HG03280 (cell line): ENCODE results near the gene PRKAR1B.

Experiments used
- ATAC-seq: cut with Tn5 transposase; IDR thresholded peaks from one replicate; pipeline ENCODE4 v1.9.1; 2021; ENCODE audit warnings: mild to moderate bottlenecking, moderate library complexity; ENCODE audit not compliant: unreplicated experiment

Gene PRKAR1B

DNA sequence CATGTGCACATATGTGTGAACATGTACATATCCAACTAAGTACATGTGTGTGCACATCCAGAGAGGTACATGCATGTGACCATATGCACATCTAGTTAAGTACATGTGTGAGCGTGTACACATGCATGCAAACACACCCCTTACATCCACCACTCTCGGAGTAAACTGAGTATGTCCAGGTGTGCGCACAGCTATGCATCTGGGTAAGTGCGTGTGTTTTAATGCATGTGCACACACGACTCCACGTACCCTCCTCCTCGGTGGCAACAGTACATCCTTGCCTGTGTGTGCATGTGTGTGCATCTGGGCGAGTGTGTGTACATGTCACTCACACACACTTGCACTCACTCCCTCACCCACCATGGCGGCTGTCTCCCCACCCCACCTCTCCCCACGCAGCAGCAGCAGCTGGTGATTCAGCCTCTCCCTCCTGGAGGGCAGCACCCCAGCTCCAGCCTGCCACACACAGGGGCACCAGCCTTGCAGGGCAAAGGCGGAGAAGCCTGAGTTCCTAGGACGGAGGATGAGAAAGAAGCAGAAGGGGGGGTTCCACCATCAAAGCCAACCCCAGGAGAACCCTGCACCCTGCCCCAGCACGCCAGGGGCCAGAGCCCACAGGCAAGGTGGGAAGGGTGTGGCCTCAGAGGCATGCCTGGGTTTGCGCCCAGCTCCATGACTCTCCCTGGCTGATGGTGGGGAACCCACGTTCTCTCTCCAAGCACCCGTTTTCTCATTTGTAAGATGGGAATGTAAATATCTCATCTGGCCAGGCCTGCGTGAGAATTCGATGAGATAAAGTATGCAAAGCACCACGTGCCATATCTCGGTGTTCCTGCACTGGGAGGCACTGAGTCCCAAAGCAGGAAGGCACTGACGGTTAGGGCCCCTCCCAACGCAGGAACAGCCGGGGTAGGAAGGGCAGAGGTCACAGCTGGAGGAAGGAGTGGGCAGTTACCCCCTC is 28.3 kb downstream of the PRKAR1B start:
- ATAC-seq: no peak

DNA sequence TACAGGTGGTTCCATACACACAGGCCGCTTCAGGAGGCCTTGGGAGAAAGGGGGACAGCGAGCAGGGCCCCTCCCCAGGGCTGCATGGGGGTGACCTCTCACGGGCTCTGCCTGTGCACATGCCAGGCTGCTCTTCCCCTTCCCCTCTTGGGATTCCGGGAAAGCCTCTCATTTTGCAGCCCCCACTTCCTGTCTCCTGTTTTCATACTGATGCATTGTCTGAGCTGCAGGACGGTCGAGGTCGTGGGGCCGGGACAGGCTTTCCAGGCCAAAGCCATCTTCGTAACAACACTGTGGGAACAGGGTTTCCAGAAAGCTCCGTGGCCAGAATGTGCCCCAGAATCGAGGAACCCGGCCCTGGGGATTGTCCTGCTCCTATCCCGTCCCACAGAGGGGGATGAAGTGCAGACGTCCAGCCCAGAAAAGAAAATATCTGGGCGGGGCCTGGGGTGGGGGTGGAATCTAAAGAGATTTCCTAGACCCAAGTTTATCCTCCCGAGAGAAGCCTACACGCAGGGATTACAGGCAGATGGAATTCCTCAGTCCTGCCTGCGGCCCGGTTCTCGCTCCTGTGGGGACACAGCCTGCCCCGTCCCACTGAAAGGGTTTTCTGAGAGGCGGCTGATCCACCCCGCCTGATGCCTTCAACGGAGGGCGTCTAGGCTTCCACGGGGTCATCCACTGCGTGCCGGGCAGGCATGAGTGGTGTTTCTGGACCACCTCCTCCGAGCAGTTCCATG is 30.1 kb downstream of the PRKAR1B start:
- no peak for ATAC-seq

DNA sequence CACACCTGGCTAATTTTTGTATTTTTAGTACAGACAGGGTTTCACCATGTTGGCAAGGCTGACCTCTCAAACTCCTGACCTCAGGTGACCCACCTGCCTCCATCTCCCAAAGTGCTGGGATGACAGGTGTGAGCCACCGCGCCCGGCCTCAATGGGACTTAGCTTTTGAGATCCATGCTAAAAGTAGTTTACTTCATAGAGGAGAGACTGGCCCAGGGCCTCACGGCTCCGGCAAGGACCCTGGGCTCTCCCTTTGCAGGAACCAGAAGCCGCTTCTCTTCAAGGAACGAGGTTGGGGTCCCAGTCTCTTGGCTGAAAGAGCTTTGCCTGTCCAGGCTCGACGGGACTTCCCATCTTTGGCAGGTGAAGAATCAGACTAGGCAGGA is 30.7 kb downstream of the PRKAR1B start:
- ATAC-seq: no peak

DNA sequence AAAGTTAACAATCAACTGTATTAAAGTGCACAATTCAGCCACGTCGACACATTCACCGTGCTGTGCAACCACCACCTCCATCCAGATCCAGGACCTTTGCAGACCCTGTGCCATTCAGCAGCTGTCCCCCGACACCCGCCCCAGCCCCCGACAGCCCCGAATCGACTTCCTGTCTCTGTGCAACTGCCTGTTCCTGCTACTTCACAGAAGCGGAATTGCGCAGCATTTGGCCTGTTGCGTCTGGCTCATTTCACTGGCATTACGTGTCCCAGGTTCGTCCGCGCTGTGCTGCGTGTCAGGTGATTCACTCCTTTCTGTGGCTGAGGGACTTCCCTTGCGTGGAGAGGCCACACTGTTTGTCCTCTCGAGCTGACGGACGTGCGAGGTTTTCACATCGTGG is 33.8 kb downstream of the PRKAR1B start:
- ATAC-seq: no peak

DNA sequence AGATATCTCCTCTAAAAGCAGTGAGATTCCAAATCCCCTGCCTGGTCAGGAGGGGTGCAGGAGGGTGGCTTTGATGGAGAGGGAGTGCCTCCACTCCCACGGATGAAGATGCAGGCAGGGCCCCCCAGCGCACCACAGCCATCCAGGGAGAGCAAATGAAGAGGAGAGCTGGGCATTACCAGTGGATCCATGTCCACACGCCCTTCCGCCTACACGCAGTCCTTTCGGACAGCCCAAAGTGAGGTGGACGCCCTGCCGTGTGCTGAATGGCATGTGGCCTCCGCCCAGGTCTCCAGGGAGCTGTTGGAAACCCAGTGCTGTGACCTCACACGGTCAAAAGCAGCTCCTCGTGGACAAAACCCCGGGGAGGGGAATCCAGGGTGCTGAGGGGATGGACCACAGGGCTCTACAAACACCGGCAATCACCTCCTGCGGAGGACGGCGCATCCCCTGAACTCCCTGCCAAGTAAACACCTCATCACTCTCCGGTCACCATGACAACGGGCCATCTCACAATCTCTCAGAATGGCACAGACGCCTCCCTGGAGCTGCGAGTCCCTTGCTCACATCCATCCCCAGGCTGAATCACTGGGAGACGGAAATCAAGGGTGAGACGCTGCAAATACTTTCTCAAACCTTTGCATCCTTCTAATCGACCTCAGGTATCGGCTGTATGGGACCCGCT is 35.6 kb downstream of the PRKAR1B start:
- no peak for ATAC-seq

DNA sequence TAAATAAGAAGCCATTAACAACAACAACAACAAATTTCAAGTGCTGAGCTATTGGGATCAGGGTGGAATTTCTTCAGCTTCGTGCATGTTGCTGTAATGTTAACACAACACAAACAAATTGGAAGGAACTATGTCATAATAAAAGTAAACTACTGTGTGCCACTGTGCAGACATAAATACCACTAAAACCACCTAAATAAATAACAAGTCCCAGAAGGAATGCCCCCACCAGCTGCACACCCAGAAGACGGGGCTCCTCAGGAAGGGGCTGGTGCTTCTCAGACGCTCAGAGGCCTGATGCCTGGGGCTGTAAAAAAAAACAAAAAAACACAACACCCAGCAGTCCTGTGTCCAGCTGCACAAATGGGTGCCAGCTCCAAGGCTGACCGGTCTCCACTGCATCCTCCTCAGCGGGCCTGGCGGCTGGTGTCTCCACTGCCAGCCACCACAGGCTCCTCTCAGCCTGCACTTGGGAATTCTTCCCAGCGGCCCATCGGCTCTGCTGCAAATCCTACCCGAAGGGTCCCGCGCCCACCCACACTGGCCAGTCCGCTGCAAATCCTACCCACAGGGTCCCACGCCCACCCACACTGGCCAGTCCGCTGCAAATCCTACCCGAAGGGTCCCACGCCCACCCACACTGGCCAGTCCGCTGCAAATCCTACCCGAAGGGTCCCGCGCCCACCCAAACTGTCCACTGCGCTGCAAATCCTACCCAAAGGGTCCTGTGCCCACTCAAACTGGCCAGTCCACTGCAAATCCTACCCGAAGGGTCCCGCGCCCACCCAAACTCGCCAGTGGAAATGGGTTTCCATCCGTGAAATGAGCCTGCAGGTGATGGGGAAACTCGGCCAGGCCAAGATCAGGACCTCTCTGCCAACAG is 36.4 kb downstream of the PRKAR1B start:
- ATAC-seq: no peak

DNA sequence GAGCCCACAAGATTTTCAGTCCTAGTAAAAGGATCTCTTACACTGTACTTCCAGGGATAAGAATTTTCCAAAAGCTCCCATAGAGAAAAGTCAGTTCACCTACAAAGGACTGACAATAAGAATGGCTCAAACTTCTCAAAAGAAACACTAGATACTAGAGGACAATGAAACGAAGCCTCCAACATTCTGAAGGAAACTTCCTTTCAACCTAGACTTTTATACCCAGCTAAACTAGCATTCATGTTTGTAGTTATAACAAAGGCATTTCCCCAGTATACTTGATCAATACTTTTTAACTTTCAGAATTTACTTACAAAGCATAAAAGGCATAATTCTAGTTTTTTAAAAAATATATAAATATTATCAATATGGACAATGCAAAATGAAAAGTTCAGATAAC is 41.5 kb downstream of the PRKAR1B start:
- no peak for ATAC-seq

DNA sequence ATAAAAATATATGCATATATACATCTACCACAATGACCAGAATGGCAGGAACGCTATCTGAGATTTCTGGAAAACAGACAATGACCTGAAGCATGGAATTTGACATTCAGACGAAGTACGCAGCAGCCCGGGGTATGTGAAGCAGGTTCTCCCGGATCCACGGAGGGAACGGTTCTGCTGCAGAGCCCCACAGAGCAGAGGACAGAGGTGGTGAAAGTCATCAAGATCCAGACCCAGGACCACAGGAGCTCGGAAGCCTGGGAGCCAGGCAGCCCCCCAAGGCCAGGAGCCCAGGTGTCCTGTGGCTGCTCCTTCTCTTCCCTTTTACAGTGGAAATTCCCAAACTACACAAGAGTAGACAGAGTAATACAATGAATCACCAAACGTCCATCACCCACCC is 42.7 kb downstream of the PRKAR1B start:
- no peak for ATAC-seq

DNA sequence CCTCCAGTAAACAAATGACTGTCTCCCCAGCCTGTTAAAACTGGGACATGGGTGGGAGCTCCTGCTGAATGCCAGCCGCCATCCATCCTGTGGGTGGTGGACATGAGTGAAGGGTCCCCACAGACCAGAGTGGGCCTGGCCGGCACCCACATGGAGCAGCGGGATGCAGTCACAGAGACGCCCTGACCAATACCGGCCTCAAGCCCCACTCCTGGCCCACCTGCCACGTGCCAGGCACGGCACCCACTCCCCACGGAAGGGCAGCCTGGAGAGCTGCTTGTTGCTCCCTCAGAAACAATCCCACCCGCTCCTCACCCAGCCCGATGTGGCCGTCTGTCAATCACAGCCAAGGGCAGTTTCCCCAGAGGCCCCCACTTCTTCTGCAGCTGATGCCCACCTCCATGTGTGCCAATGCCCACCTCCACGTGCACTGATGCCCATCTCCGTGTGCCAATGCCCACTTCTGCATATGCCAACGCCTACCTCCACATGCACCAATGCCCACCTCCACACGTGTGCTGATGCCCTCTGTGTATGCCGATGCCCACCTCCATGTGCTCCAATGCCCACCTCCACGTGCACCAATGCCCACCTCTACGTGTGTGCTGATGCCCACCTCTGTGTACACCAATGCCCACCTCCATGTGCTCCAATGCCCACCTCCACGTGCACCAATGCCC is 43.4 kb downstream of the PRKAR1B start:
- no peak for ATAC-seq

DNA sequence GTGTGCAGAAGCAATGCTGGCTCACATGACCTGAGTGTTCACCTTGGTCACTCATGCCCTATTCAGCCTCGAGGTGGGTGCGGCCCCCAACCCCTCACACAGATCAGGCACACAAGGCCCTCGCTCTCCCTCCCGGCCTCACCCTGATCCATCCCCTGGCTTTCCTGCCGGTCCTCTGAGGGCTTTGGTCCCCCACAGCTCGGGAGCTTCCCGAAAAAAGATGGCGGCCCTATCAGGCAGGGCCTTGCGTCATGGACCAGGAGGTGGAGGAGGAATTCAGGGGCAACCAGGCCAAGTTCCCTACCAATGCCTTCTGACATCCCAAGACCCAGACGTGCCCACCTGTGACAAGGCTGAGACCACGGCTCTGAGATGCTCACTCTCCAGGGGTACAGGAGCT is 44.3 kb downstream of the PRKAR1B start:
- ATAC-seq: no peak

DNA sequence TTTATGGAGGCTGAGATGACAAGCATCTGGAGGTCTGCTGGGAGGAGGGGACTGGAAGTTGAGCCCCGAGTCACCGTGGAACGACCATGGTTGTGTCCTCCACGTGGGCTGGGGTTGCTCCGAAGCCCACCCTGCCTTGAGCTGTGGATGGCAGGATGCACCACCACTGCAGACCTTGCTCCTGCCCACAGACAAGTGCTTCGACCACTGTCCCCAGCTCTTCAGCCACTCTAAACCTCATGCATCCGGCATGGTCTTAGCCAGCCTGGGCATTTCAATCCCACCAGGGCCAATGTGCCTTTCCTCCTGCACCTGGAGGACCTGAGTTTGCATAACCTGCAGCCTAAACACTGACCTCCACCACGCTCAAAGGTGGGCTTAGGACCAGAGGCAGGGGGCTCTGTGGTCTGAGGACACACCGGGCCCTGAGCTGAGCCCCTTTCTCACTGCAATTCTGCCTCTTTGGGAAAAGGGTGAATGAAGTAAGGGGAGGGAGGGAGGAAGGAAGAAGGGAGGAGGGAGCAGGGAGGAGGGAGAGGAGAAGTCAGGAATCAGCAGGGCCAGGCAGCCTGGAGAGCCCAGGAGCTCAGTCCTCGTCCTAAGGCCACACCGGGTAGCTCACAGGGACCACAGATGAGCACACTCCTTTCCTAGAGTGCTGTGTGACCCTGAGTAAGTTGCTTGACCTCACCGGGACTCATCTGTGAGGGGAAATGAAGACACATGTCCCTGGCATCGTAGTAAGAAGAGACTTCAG is 45.4 kb downstream of the PRKAR1B start:
- no peak for ATAC-seq

DNA sequence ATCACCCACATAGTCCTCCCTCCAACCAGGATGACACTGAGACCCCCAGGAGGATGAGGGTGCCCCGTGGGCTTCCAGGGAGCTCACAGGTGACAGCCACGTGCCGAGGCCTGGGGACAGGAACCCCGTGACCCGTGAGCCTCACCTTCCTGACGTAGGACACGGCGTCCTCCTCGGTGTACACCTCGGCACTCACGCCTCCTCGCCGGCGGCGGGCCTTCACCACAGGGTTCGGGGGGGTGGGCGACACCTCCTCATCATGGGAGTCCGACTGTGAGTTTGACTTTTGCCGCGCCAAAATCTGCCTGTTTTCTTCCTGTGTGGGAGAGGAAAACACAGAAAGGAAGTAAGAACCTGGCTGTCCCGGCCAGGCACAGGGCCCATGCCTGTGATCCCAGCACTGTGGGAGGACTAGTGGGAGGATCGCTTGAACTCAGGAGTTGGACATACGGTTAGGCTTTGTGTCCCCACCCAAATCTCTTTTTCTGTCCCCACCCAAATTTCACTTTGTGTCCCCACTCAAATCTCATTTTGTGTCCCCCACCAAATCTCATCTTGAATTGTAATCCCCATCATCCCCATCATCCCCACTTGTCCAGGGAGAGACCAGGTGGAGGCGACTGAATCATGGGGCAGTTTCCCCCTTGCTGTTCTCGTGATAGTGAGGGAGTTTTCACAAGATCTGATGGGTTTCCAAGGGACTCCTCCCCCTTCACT is 46.5 kb downstream of the PRKAR1B start:
- no peak for ATAC-seq

DNA sequence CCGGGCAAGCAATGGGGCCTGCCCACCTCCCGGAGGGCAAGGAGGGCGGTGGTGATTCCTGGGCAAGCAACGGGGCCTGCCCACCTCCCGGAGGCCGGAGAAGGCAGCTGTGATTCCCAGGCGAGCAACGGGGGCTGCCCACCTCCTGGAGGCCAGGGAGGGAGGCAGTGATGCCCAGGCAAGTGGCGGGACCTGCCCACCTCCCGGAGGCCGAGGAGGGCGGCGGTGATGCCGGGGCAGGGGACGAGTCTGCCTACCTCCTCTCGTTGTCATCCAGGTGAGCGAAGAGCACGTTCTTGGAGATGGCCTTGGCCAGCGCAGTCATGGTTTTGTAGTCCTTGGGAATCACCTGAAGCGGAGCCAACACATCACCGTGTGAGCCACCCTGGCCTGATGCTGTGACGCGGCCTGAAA is 50.1 kb downstream of the PRKAR1B start:
- ATAC-seq: no peak

DNA sequence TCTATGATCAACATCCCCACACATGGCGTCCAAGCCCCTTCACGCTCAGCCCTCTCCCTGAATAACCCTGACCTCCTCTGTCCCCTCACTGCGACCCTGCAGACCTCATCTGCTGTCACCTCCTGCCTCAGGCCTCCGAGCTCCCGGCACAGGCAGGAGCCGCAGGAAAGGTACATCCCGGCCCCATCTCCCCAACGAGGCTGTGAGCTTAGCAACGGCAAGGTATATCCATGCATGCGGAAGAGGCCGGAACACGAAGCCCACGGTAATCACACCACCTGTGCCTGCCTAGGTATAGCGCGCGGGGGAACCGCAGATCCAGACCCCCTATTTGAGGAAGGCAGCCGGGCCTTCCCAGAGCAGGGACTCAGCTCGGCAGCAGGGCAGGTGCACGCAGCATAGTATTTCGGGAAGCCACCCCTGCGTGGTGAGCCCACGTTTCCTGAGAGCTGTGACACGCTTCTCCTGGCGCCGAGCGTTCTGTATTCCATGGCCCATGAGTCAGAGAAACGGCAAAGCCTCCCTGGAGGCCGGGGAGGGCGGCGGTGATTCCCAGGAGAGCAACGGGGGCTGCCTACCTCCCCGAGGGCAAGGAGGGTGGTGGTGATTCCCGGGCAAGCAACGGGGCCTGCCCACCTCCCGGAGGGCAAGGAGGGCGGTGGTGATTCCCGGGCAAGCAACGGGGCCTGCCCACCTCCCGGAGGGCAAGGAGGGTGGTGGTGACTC is 50.7 kb downstream of the PRKAR1B start:
- ATAC-seq: no peak

DNA sequence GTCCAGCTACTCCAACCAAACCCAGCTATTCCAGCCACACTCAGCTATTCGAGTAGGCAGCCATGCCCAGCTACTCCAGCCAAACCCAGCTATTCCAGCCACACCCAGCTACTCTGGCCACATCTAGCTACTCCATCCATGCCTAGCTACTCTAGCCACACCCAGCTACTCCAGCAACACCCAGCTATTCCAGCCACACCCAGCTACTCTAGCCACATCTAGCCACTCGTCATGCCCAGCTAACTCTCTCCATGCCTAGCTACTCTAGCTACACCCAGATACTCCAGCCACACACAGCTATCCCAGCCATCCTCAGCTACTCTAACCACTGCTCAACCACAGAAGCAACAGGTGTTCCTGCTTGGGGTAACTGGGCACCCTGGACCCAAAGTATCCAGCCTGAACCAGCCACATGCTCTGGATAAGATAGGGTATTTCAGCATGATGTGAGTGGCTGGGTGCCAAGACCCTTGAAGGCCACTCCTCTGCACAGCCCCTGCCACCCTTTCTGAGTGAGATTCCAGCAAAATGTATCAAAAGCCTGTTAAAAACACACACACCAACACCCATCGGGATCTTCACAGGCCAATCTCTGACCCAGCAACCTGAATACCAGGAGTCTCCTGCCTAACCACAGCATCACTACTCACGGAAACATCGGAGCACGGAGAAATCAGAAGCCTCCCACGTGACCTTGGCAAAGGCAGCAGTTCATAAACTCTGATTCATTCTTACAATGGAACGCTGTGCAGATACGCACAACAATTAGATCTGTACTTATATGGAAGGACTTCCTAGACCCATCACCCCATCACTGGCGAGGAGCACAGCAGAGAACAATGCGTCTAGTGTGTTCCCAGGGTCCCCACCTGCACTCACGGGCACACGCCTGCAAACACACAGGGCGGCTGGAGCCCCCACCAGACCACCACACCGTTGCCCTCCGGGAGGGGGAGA is 52.3 kb downstream of the PRKAR1B start:
- ATAC-seq: no peak

DNA sequence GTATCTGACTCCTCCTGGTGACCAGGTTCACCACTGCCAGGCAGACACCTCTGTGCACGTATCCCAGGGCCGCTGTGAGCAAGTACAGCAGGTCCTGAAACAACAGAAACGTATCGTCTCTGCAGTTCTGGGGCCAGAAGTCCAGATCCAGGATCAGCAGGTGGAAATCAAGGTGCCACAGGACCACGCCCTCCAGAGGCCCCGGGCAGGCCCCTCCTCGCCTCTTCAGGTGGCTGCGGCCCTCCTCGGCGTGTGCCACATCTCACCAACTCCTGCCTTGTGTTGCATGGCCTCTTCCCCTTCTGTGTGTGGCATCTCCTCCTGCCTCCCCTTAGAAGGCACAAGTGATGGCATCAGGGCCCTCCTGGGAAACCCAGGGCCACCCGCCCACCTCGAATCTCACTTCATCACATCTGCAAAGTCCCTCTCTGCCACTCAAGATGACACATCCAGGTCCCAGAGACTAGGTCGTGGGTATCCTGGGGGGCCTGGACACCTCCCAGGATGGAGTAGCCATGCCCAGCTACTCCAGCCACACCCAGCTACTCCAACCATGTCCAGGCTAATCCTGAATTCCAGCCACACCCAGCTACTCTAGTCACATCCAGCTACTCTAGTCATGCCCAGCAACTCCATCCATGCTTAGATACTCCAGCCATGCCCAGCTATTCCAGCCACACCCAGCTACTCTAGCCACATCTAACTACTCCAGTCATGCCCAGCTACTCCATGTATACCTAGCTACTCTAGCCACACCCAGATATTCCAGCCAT is 53.2 kb downstream of the PRKAR1B start:
- no peak for ATAC-seq
